GM23338 (cell line): Measurements from ENCODE around the gene NDFIP1. TPM values are rescaled to one million over a fixed set of nuclear protein-coding genes. Genes with fewer than 3 reads are reported as not detected.

Experiments
- ATAC-seq: fragments of 200-7000 bp; cut with Tn5 transposase; 3 replicates; pipeline ENCODE4 v1.9.1; 2020
- DNase-seq: peaks from one replicate; pipeline ENCODE4 v3.0.0-alpha.2; 2015; ENCODE audit warnings: low spot score
- H2AFZ ChIP-seq: fragments of 200-600 bp; sonication (generic); 2 replicates; pipeline ENCODE4 v1.8.0; 2016; ENCODE audit warnings: antibody characterized with exemption, mild to moderate bottlenecking, moderate library complexity
- H3F3A ChIP-seq: fragments of 200-600 bp; sonication (generic); replicated peaks from 2 replicates; pipeline ENCODE4 v1.8.0; 2017; ENCODE audit warnings: antibody characterized with exemption, mixed run types, low read depth
- H3K27ac ChIP-seq: fragments of 200-600 bp; sonication (generic); 2 replicates; pipeline ENCODE4 v1.6.1; 2016; ENCODE audit warnings: low read depth
- H3K27me3 ChIP-seq: fragments of 200-600 bp; sonication (generic); 2 replicates; pipeline ENCODE4 v1.8.0; 2016; ENCODE audit warnings: mild to moderate bottlenecking, mixed run types, moderate library complexity; ENCODE audit not compliant: insufficient read depth
- H3K36me3 ChIP-seq: fragments of 200-600 bp; sonication (generic); 2 replicates; pipeline ENCODE4 v1.8.0; 2016; ENCODE audit warnings: mild to moderate bottlenecking; ENCODE audit not compliant: insufficient read depth
- H3K4me1 ChIP-seq: fragments of 200-600 bp; sonication (generic); 2 replicates; pipeline ENCODE4 v1.8.0; 2016; ENCODE audit warnings: mild to moderate bottlenecking, moderate library complexity; ENCODE audit not compliant: insufficient read depth
- H3K4me2 ChIP-seq: fragments of 200-600 bp; sonication (generic); 2 replicates; pipeline ENCODE4 v1.7.1; 2017; ENCODE audit warnings: mixed run types
- H3K4me3 ChIP-seq: fragments of 200-600 bp; sonication (generic); 2 replicates; pipeline ENCODE4 v1.6.1; 2016; ENCODE audit warnings: mixed run types
- H3K79me2 ChIP-seq: fragments of 200-600 bp; sonication (generic); replicated peaks from 2 replicates; pipeline ENCODE4 v1.8.0; 2017; ENCODE audit warnings: mild to moderate bottlenecking; ENCODE audit not compliant: insufficient read depth
- H3K9me2 ChIP-seq: fragments of 200-600 bp; sonication (generic); 2 replicates; pipeline ENCODE4 v1.8.0; 2017; ENCODE audit not compliant: insufficient read depth
- H4K20me1 ChIP-seq: fragments of 200-600 bp; sonication (generic); replicated peaks from 2 replicates; pipeline ENCODE4 v1.8.0; 2017; ENCODE audit warnings: mild to moderate bottlenecking; ENCODE audit not compliant: insufficient read depth
- H3K27ac Mint-ChIP-seq: 2 replicates; pipeline ENCODE4 v1.8.0; 2020; ENCODE audit warnings: inconsistent platforms, mild to moderate bottlenecking, moderate library complexity, mixed read lengths
- H3K27me3 Mint-ChIP-seq: 3 replicates; pipeline ENCODE4 v1.8.0; 2022; ENCODE audit warnings: low read depth, mild to moderate bottlenecking, moderate library complexity, mixed read lengths, inconsistent platforms; ENCODE audit not compliant: insufficient read depth, poor library complexity
- H3K36me3 Mint-ChIP-seq: 3 replicates; pipeline ENCODE4 v1.8.0; 2021; ENCODE audit warnings: low read depth, mild to moderate bottlenecking, inconsistent platforms, moderate library complexity, mixed read lengths
- H3K4me1 Mint-ChIP-seq: 3 replicates; pipeline ENCODE4 v1.8.0; 2020; ENCODE audit warnings: mild to moderate bottlenecking, inconsistent platforms, mixed read lengths
- H3K4me3 Mint-ChIP-seq: 3 replicates; pipeline ENCODE4 v1.8.0; 2021; ENCODE audit warnings: moderate library complexity, mild to moderate bottlenecking, inconsistent platforms, mixed read lengths
- H3K9me3 Mint-ChIP-seq: 3 replicates; pipeline ENCODE4 v1.8.0; 2020; ENCODE audit warnings: moderate library complexity, mild to moderate bottlenecking, inconsistent platforms, mixed read lengths
- CREB1 ChIP-seq: fragments of 250-450 bp; sonication (Bioruptor Pico); IDR thresholded peaks from 2 replicates; pipeline ENCODE4 v1.5.0; 2020; ENCODE audit warnings: low read depth, mild to moderate bottlenecking, moderate library complexity
- CTCF ChIP-seq, 2 experiments: fragments of 200-600 bp in 1 of 2; sonication (generic) in 1 of 2; conservative IDR thresholded peaks; 2 replicates each; pipeline versions ENCODE4 v1.5.1 to v1.6.1; 2016 to 2017; ENCODE audit warnings: antibody characterized with exemption in 2 of 2, low read depth in 2 of 2, mild to moderate bottlenecking in 2 of 2, moderate library complexity in 1 of 2
- ETS1 ChIP-seq: IDR thresholded peaks from 2 replicates; pipeline ENCODE4 v1.6.1; 2016; ENCODE audit warnings: antibody characterized with exemption
- EZH2 ChIP-seq: fragments of 200-600 bp; sonication (generic); IDR thresholded peaks from one replicate; pipeline ENCODE4 v1.8.0; 2017; ENCODE audit warnings: antibody characterized with exemption, mild to moderate bottlenecking, low read depth; ENCODE audit not compliant: unreplicated experiment
- EZH2phosphoT487 ChIP-seq: fragments of 200-600 bp; sonication (generic); IDR thresholded peaks from one replicate; pipeline ENCODE4 v1.8.1; 2018; ENCODE audit warnings: antibody characterized with exemption; ENCODE audit not compliant: unreplicated experiment
- JUNB ChIP-seq: IDR thresholded peaks from one replicate; pipeline ENCODE4 v1.6.1; 2016; ENCODE audit warnings: antibody characterized with exemption; ENCODE audit not compliant: unreplicated experiment
- NANOG ChIP-seq: IDR thresholded peaks from 2 replicates; pipeline ENCODE4 v1.6.1; 2016; ENCODE audit warnings: antibody characterized with exemption, borderline replicate concordance
- POLR2AphosphoS5 ChIP-seq: IDR thresholded peaks from 2 replicates; pipeline ENCODE4 v1.6.1; 2016; ENCODE audit warnings: antibody characterized with exemption, low read depth
- REST ChIP-seq: IDR thresholded peaks from one replicate; pipeline ENCODE4 v1.6.1; 2018; ENCODE audit warnings: antibody characterized with exemption; ENCODE audit not compliant: unreplicated experiment
- STAT1 ChIP-seq: IDR thresholded peaks from one replicate; pipeline ENCODE4 v1.6.1; 2016; ENCODE audit warnings: antibody characterized with exemption; ENCODE audit not compliant: unreplicated experiment
- ZNF114 ChIP-seq: fragments of 250-450 bp; sonication (Bioruptor Pico); IDR thresholded peaks from 2 replicates; pipeline ENCODE4 v1.5.0; 2020; ENCODE audit warnings: mild to moderate bottlenecking, moderate library complexity
- ZNF331 ChIP-seq: fragments of 250-450 bp; sonication (Bioruptor Pico); IDR thresholded peaks from 2 replicates; pipeline ENCODE4 v1.5.0; 2020; ENCODE audit warnings: low read depth, mild to moderate bottlenecking, moderate library complexity
- ZNF462 ChIP-seq: fragments of 250-450 bp; sonication (Bioruptor Pico); IDR thresholded peaks from 2 replicates; pipeline ENCODE4 v1.5.0; 2020; ENCODE audit warnings: mild to moderate bottlenecking, moderate library complexity
- polyA plus RNA-seq: library from polyadenylated mRNA; unstranded; fragments of >200 nt; fragmentation: Nextera tagmentation; extraction: Ambion mirVana; gene quantifications from 2 replicates; pipeline ENCODE4 v1.2.1, GENCODE V29; 2016
- total RNA-seq: library from RNA; depleted of rRNA; stranded (reverse); fragments of >200 nt; shearing (Covaris generic); gene quantifications from 2 replicates; pipeline ENCODE4 v1.2.3, GENCODE V29; 2014

NDFIP1 gene
- total and polyA plus RNA-seq, 2 experiments from 2014 or later = 24.3 to 45.0 TPM

- Histone ChIP-seq H3K4me3 (no peak overlapping the region), H3K4me1 (peaks cover 32% of the 10 kb centered on the region), H4K20me1 (peaks cover 21% of the 10 kb centered on the region), H3K27me3 (peaks cover 12% of the 10 kb centered on the region; the same call in 1 of the 2 replicates), H3K9me2 (no peaks in the 10 kb centered on the region), H2AFZ (no peak overlapping the region), H3K36me3 (no peaks in the 10 kb centered on the region), H3K4me2 (0 out of 2 replicates have a peak overlapping the region, but pooled peaks have one; percentile 18), H3K27ac (no peak overlapping the region), H3K79me2 (peaks cover 100% of the 10 kb centered on the region), H3F3A (peaks cover 3% of the 10 kb centered on the region; the same call in 1 of the 2 replicates)
- Mint-ChIP-seq H3K36me3 (peaks cover 8% of the 10 kb centered on the region; the same call in 2 of the 3 replicates), H3K27me3 (no peaks in the 10 kb centered on the region), H3K27ac (no peak overlapping the region), H3K9me3 (no peaks in the 10 kb centered on the region), H3K4me3 (no peak overlapping the region), H3K4me1 (peaks cover 28% of the 10 kb centered on the region)
- TF ChIP-seq ETS1 (no peak), JUNB (no peak), CTCF (conservative IDR thresholded peaks at IDR 0.05; ENCODE audit: low read depth in 2 of 2) (no peak), STAT1 (no peak), REST (no peak), CREB1 (no peak), ZNF331 (no peak), POLR2AphosphoS5 (no peak), EZH2 (no peak), NANOG (no peak), EZH2phosphoT487 (no peak), ZNF114 (CRISPR knock-in tag) (no peak), ZNF462 (CRISPR knock-in tag) (no peak)
- ATAC-seq (no peak), DNase-seq (no peak)
These were observed 6.1 kb downstream of the NDFIP1 start for GRCh38 chr5:142114687-142115086.
